Hepatocyte (in vitro differentiated cells): Measurements from ENCODE around the gene CFAP91. TPM values are rescaled to one million over a fixed set of nuclear protein-coding genes. Genes with fewer than 3 reads are reported as not detected.

Source experiments
- DNase-seq: peaks from one replicate; pipeline ENCODE4 v3.0.0-alpha.2; 2016; ENCODE audit warnings: low spot score
- H2AFZ ChIP-seq: fragments of 200-600 bp; sonication (generic); 2 replicates; pipeline ENCODE4 v1.6.0; 2016; ENCODE audit warnings: antibody characterized with exemption, mild to moderate bottlenecking
- H3K27ac ChIP-seq: fragments of 200-600 bp; sonication (generic); 2 replicates; pipeline ENCODE4 v1.5.1; 2016; ENCODE audit warnings: mild to moderate bottlenecking
- H3K27me3 ChIP-seq: fragments of 200-600 bp; sonication (generic); 2 replicates; pipeline ENCODE4 v1.6.1; 2016
- H3K36me3 ChIP-seq: fragments of 200-600 bp; sonication (generic); replicated peaks from 2 replicates; pipeline ENCODE4 v1.5.1; 2016; ENCODE audit warnings: low read depth; ENCODE audit not compliant: insufficient read depth
- H3K4me1 ChIP-seq: fragments of 200-600 bp; sonication (generic); 2 replicates; pipeline ENCODE4 v1.5.1; 2016; ENCODE audit warnings: mild to moderate bottlenecking, moderate library complexity; ENCODE audit not compliant: insufficient read depth
- H3K4me2 ChIP-seq: fragments of 200-600 bp; sonication (generic); 2 replicates; pipeline ENCODE4 v1.6.0; 2016
- H3K4me3 ChIP-seq: fragments of 200-600 bp; sonication (generic); 2 replicates; pipeline ENCODE4 v1.5.1; 2016; ENCODE audit warnings: mild to moderate bottlenecking
- H3K79me2 ChIP-seq: fragments of 200-600 bp; sonication (generic); 2 replicates; pipeline ENCODE4 v1.6.0; 2017; ENCODE audit warnings: mild to moderate bottlenecking
- H3K9me2 ChIP-seq: fragments of 200-600 bp; sonication (generic); replicated peaks from 2 replicates; pipeline ENCODE4 v1.6.0; 2017; ENCODE audit warnings: mild to moderate bottlenecking; ENCODE audit not compliant: insufficient read depth
- H3K9me3 ChIP-seq: fragments of 200-600 bp; sonication (generic); 2 replicates; pipeline ENCODE4 v1.5.1; 2016; ENCODE audit warnings: low read depth, mild to moderate bottlenecking
- H4K20me1 ChIP-seq: fragments of 200-600 bp; sonication (generic); 2 replicates; pipeline ENCODE4 v1.6.0; 2016; ENCODE audit warnings: mild to moderate bottlenecking; ENCODE audit not compliant: insufficient read depth, poor library complexity, severe bottlenecking
- CTCF ChIP-seq: fragments of 200-600 bp; sonication (generic); IDR thresholded peaks from 2 replicates; pipeline ENCODE4 v1.5.1; 2016; ENCODE audit warnings: antibody characterized with exemption, mild to moderate bottlenecking; ENCODE audit not compliant: poor library complexity
- EZH2 ChIP-seq: fragments of 200-600 bp; sonication (generic); IDR thresholded peaks from 2 replicates; pipeline ENCODE4 v1.6.1; 2016; ENCODE audit warnings: antibody characterized with exemption, mild to moderate bottlenecking, borderline replicate concordance
- EZH2phosphoT487 ChIP-seq: fragments of 200-600 bp; sonication (generic); IDR thresholded peaks from one replicate; pipeline ENCODE4 v1.6.1; 2018; ENCODE audit warnings: antibody characterized with exemption, mild to moderate bottlenecking, low read depth, moderate library complexity; ENCODE audit not compliant: unreplicated experiment, severe bottlenecking
- WGBS: methylation state at CpG from one replicate; pipeline ENCODE4 v1.1.6; 2016; ENCODE audit warnings: low lambda C conversion rate; ENCODE audit errors: missing lambda C conversion rate; 5-methylcytosine and 5-hydroxymethylcytosine counted together
- polyA plus RNA-seq: library from polyadenylated mRNA; unstranded; fragments of >200 nt; fragmentation: Nextera tagmentation; extraction: Ambion mirVana; gene quantifications from 2 replicates; pipeline ENCODE4 v1.2.1, GENCODE V29; 2016
- total RNA-seq: library from RNA; depleted of rRNA; stranded (reverse); fragments of >200 nt; gene quantifications from 2 replicates; pipeline ENCODE4 v1.2.3, GENCODE V29; 2014

CFAP91 gene
- total and polyA plus RNA-seq, 2 experiments from 2014 or later = 1.4 TPM; not detected in 1

DNA sequence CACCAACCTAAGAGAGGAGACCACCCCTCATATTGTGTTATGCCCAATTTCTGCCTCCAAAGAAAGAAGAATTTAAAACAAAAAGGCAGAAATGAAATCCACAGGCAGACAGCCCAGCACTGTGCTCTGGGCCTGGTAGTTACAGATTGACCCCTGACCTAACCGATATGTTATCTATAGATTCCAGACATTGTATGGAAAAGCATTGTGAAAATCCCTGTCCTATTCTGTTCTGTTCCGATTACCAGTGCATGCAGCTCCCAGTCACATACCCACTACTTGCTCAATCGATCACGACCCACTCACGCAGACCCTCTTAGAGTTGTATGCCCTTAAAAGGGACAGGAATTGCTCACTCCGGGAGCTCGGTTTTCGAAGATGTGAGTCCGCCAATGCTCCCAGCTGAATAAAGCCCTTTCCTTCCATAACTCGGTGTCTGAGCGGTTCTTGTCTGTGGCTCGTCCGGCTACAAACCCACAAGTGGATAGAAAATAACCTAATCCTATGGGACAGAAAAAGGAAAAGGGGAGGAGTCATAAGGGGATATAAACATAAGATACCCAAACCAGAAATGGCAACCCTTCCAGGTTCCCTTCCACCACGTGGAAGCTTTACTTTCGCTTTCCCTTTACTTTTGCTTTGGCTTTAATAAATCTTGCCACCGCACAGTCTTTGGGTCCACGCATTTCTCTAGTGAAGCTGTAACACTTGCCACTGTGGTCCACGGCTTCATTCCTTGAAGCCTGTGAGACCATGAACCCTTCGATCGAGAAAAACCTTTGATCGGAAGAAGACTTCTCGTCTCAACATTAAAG is 1.7 kb upstream of the CFAP91 start:
- no peaks in the 10 kb centered on the region for H3K27me3 ChIP-seq
- no peak overlapping the region for H3K4me3 ChIP-seq
- no peaks in the 10 kb centered on the region for H3K9me2 ChIP-seq
- H3K27ac ChIP-seq = no peak overlapping the region
- H3K36me3 ChIP-seq = no peaks in the 10 kb centered on the region
- no peak overlapping the region for H2AFZ ChIP-seq
- no peak overlapping the region for H3K4me2 ChIP-seq
- TF ChIP-seq EZH2 = no peak
- TF ChIP-seq CTCF = no peak
- TF ChIP-seq EZH2phosphoT487 = no peak
- H3K4me1 ChIP-seq = no peaks in the 10 kb centered on the region
- DNase-seq = no peak
- H3K9me3 ChIP-seq = no peaks in the 10 kb centered on the region
- H3K79me2 ChIP-seq = no peaks in the 10 kb centered on the region
- 93% methylated on average over 22 of the region's 22 CpGs for WGBS
- no peaks in the 10 kb centered on the region for H4K20me1 ChIP-seq

DNA sequence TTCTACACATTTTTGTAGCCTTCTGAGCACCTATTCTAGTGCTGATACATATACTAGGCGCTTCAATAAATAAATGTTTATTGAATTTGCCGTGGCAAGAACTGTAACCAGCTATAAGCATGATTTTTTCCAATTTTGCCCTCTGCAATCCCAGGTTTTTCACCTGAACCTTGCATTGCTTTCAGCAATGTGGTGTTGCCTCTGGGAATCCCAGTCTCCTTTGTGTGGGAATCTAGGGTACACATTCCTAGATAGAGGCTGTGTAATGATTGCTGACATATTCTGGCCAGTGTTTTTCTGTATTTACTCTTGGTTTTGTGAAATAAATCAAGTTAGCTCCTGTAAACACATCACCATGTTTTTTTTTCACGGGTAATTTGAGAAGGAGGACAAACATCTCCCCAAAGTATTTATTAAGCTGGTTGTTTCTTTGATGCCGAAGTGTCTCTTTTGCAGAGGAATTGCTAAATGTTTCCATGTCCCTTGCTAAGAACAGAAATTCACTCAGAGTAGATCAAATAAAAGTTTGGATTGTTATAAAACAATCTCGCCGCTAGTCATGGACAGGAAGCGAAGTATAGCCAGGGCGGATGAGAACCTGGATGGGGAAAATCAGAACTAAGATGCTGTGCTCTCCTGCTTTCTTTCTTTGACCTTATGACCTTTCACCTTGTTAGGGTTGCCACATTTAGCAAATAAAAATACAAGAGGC is 1.2 kb downstream of the CFAP91 start:
- TF ChIP-seq EZH2phosphoT487 (no peak), EZH2 (no peak), CTCF (no peak)
- DNase-seq = no peak
- Histone ChIP-seq H3K27me3 (no peaks in the 10 kb centered on the region), H3K36me3 (no peaks in the 10 kb centered on the region), H2AFZ (peak overlapping the region; percentile 33), H3K9me3 (no peaks in the 10 kb centered on the region), H3K79me2 (no peaks in the 10 kb centered on the region), H3K9me2 (no peaks in the 10 kb centered on the region), H3K4me2 (peak overlapping the region; percentile 89), H4K20me1 (no peaks in the 10 kb centered on the region), H3K27ac (no peak overlapping the region), H3K4me3 (no peak overlapping the region), H3K4me1 (no peaks in the 10 kb centered on the region)
- 67% methylated on average over 8 of the region's 8 CpGs for WGBS

DNA sequence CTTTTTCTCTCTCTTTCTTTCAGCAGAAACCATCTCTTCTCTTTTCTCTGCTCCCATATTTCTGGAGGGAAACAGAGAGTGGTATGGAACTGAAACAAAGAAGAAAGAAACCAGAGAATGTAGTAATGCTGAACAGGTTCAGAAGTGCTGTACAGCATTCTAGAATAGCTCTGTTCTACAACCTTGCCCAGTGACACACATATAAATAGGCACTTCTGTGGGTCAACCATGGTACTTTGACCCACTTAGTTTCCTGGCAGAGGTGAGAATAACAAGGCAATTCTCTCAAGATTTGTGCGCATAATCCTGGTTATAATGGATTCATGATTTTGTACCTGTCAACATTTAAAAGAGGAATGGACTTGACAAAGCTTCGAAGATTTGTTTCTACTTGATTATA is 12.3 kb downstream of the CFAP91 start:
- 98% methylated on average over 2 of the region's 2 CpGs for WGBS
- Histone ChIP-seq H3K36me3 (no peaks in the 10 kb centered on the region), H3K9me3 (no peaks in the 10 kb centered on the region), H3K4me3 (no peak overlapping the region), H4K20me1 (no peaks in the 10 kb centered on the region), H3K4me1 (peaks cover 16% of the 10 kb centered on the region), H2AFZ (no peak overlapping the region), H3K79me2 (no peaks in the 10 kb centered on the region), H3K4me2 (no peak overlapping the region), H3K27ac (no peak overlapping the region), H3K9me2 (no peaks in the 10 kb centered on the region), H3K27me3 (no peaks in the 10 kb centered on the region)
- no peak for DNase-seq
- TF ChIP-seq EZH2 = no peak
- no peak for TF ChIP-seq EZH2phosphoT487
- no peak for TF ChIP-seq CTCF
